SKM-1 treated with dmso at 0.1 percent for 144 hours (cell line): Measurements from ENCODE around the gene AKR1C4.

Experiments used
- DNase-seq: peaks from one replicate; lab custom pipeline; 2025; ENCODE audit not compliant: unreplicated experiment; lab: John Stamatoyannopoulos, UW

The AKR1C4 gene

GRCh38 chr10:5265139-5265538, 68.5 kb downstream of the AKR1C4 start:
- DNase-seq, result no peak

DNA sequence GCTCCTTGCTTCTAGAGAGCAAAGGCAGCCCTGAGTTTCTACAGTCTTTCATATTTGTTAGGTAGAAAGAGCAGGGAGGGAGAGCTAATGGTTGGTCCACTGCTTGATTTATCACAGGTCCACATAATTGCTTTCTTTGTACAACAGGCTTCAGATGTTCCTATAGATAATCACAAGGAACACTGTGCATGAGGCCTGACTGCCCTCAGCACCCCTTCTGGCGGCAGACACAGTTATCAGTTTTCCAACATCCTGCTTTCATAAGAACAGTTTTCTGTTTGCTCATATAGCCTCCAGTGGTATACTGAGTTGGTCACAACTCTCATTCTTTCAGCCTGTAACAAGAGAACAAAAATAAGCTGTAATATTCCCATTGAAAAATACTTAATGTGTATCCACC, 69.7 kb downstream of the AKR1C4 start:
- no peak for DNase-seq

- DNase-seq, result no peak
These were observed 70.2 kb downstream of the AKR1C4 start for GRCh38 chr10:5266804-5267203.

GRCh38 chr10:5268234-5268633, 71.6 kb downstream of the AKR1C4 start:
- no peak for DNase-seq
